ENCODE measurements around the gene CCL19.

GRCh38 chr9:34644766-34645314 is 46.2 kb downstream of the CCL19 start:
- TF ChIP-seq CTCF (conservative IDR thresholded peaks at IDR 0.05) = no peak
- TF ChIP-seq ZFX (IDR thresholded peaks at IDR 0.05) = no peak
